ENCODE measurements around the gene P2RX5.

DNA sequence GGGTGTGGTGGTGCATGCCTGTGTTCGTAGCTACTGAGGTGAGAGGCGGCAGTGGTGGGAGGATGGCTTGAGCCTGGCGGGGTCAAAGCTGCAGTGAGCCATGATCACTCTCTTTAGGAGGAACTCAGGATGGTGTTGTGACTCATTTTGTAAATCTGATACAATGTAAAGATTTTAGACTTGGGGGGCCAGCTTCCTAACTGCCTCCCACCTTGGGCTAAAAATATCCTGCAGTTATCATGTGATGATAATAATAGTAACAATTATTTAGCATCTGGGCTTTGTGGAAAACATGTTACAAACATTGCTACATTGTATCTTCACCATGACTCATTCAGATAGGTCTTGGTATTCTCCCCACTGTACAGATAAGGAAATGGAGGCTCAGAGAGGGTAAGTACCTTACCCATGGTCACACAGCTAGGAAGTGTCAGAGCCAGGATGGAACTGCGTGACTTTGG is 52.0 kb downstream of the P2RX5 start:
- TF ChIP-seq, protein P1, sequence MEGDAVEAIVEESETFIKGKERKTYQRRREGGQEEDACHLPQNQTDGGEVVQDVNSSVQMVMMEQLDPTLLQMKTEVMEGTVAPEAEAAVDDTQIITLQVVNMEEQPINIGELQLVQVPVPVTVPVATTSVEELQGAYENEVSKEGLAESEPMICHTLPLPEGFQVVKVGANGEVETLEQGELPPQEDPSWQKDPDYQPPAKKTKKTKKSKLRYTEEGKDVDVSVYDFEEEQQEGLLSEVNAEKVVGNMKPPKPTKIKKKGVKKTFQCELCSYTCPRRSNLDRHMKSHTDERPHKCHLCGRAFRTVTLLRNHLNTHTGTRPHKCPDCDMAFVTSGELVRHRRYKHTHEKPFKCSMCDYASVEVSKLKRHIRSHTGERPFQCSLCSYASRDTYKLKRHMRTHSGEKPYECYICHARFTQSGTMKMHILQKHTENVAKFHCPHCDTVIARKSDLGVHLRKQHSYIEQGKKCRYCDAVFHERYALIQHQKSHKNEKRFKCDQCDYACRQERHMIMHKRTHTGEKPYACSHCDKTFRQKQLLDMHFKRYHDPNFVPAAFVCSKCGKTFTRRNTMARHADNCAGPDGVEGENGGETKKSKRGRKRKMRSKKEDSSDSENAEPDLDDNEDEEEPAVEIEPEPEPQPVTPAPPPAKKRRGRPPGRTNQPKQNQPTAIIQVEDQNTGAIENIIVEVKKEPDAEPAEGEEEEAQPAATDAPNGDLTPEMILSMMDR (IDR thresholded peaks at IDR 0.05): no peak
- TF ChIP-seq POLR2A (IDR thresholded peaks at IDR 0.05) (no peak), EP300 (IDR thresholded peaks at IDR 0.05) (no peak)

Data from ovary (tissue), 3 donors.